ENCODE data around the gene GRB14. TPM values are rescaled to one million over a fixed set of nuclear protein-coding genes. Genes with fewer than 3 reads are reported as not detected.

Gene GRB14
- total and polyA plus RNA-seq, 2 of the 13 experiments (the other 11 are each of a cell fraction or from before 2014, with no cell fraction given): 4.6 to 5.8 TPM

GRCh38 chr2:164620873-164621763, at the start of gene GRB14 (continued):
- no peak for TF ChIP-seq NFE2L1 (CRISPR knock-in tag; IDR thresholded peaks at IDR 0.05; ENCODE audit: borderline replicate concordance)
- peak; percentile 27 for TF ChIP-seq YY1 (IDR thresholded peaks at IDR 0.05; ENCODE audit: insufficient read depth, insufficient replicate concordance, low read depth, low read length)
- TF ChIP-seq GMEB1 (CRISPR knock-in tag; IDR thresholded peaks at IDR 0.05; ENCODE audit: borderline replicate concordance): no peak
- TF ChIP-seq POLR2A (IDR thresholded peaks at IDR 0.05; ENCODE audit: insufficient read depth in 1 of 2, low read depth in 2 of 2, low read length in 2 of 2): peak in 1 of 2 experiments; percentile 52; a peak in 1 of 4 replicates
- 0 out of 2 replicates have a peak, but pooled peaks have one; percentile 29 for TF ChIP-seq ZNF709 (CRISPR knock-in tag; IDR thresholded peaks at IDR 0.05)
- no peak; the same call in 1 of the 2 replicates for TF ChIP-seq ZNF550 (CRISPR knock-in tag; IDR thresholded peaks at IDR 0.05; ENCODE audit: borderline replicate concordance)
- no peak for TF ChIP-seq ZSCAN22 (CRISPR knock-in tag; IDR thresholded peaks at IDR 0.05)
- TF ChIP-seq MTA1 (CRISPR knock-in tag; IDR thresholded peaks at IDR 0.05; ENCODE audit: borderline replicate concordance): peak; percentile 64; the same call in 1 of the 2 replicates
- peak; percentile 63 for TF ChIP-seq SRSF1 (optimal IDR thresholded peaks at IDR 0.05; ENCODE audit: low read depth, low read length)
- peak; percentile 78; the same call in 1 of the 2 replicates for TF ChIP-seq ZNF546 (CRISPR knock-in tag; conservative IDR thresholded peaks at IDR 0.05)
- peak; percentile 19; the same call in 1 of the 2 replicates for TF ChIP-seq ARID5B (CRISPR knock-in tag; IDR thresholded peaks at IDR 0.05)
- peak; percentile 88; the same call in 1 of the 2 replicates for TF ChIP-seq ZNF451 (CRISPR knock-in tag; IDR thresholded peaks at IDR 0.05)
- no peak for TF ChIP-seq ZNF337 (CRISPR knock-in tag; IDR thresholded peaks at IDR 0.05; ENCODE audit: borderline replicate concordance, low read depth)
- TF ChIP-seq HES4 (CRISPR knock-in tag; IDR thresholded peaks at IDR 0.05; ENCODE audit: borderline replicate concordance): peak; percentile 22; the same call in 1 of the 2 replicates
- no peak for TF ChIP-seq SP140L (CRISPR knock-in tag; IDR thresholded peaks at IDR 0.05; ENCODE audit: borderline replicate concordance)
- no peak for TF ChIP-seq ARNTL (CRISPR knock-in tag; IDR thresholded peaks at IDR 0.05)
- TF ChIP-seq IRF9 (CRISPR knock-in tag; IDR thresholded peaks at IDR 0.05; ENCODE audit: borderline replicate concordance): peak; percentile 81
- no peak for TF ChIP-seq ZFP36 (IDR thresholded peaks at IDR 0.05; ENCODE audit: borderline replicate concordance, low read depth, low read length, partially characterized antibody)
- TF ChIP-seq ZFAT (CRISPR knock-in tag; conservative IDR thresholded peaks at IDR 0.05): no peak
- TF ChIP-seq STAG1 (CRISPR knock-in tag; IDR thresholded peaks at IDR 0.05): no peak
- no peak for TF ChIP-seq ZNF761 (CRISPR knock-in tag; conservative IDR thresholded peaks at IDR 0.05)
- TF ChIP-seq ZNF367 (CRISPR knock-in tag; IDR thresholded peaks at IDR 0.05; ENCODE audit: borderline replicate concordance): no peak
- no peak for TF ChIP-seq ZNF432 (CRISPR knock-in tag; IDR thresholded peaks at IDR 0.05; ENCODE audit: borderline replicate concordance)
